Stomach (tissue), 4 donors: ENCODE results near the gene RNF220.

Source experiments
- CTCF ChIP-seq, 7 experiments: fragments of 450-650 bp in 4 of 7; fragments of 200-600 bp in 3 of 7; sonication (generic) in 3 of 7; IDR thresholded peaks; one replicate each; pipeline ENCODE4 v1.5.1; 2016 to 2019; ENCODE audit warnings: antibody characterized with exemption in 7 of 7, control low read depth in 2 of 7, mild to moderate bottlenecking in 1 of 7
- POLR2A ChIP-seq, 4 donors: fragments of 450-650 bp; IDR thresholded peaks; one replicate each; pipeline ENCODE4 v1.6.1; 2016; ENCODE audit warnings: antibody characterized with exemption in 4 of 4, control low read depth in 2 of 4, mild to moderate bottlenecking in 1 of 4, moderate library complexity in 1 of 4

- TF ChIP-seq CTCF (IDR thresholded peaks at IDR 0.05), result no peak
- TF ChIP-seq POLR2A (IDR thresholded peaks at IDR 0.05), result no peak
Observed at GRCh38 chr1:44616991-44617702, 212.1 kb downstream of the RNF220 start.
